Activated T-helper 17 cell treated with anti-CD3 and anti-CD28 coated beads, Interleukin-2, amount 50 U/mL, for 72 hours (primary cell): Measurements from ENCODE around the gene INSYN2B. TPM values are rescaled to one million over a fixed set of nuclear protein-coding genes. Genes with fewer than 3 reads are reported as not detected.
A peak's percentile ranks its signal among the peaks of the same experiment; 100 is the strongest.

Source experiments
- ATAC-seq: fragments of 150-1000 bp; cut with Tn5 transposase; replicated peaks from 2 replicates; pipeline ENCODE4 v1.10.0; 2021; ENCODE audit warnings: mild to moderate bottlenecking, moderate library complexity
- H3K27ac Mint-ChIP-seq: one replicate; pipeline ENCODE4 v1.8.0; 2022; ENCODE audit warnings: mixed read lengths
- H3K27me3 Mint-ChIP-seq: one replicate; pipeline ENCODE4 v1.8.0; 2022; ENCODE audit warnings: mixed read lengths
- H3K36me3 Mint-ChIP-seq: one replicate; pipeline ENCODE4 v1.8.0; 2022; ENCODE audit warnings: low read depth, mild to moderate bottlenecking, mixed read lengths
- H3K4me1 Mint-ChIP-seq: one replicate; pipeline ENCODE4 v1.8.0; 2022; ENCODE audit warnings: mixed read lengths
- H3K4me3 Mint-ChIP-seq: one replicate; pipeline ENCODE4 v1.8.0; 2022; ENCODE audit warnings: mild to moderate bottlenecking, mixed read lengths
- H3K9me3 Mint-ChIP-seq: one replicate; pipeline ENCODE4 v1.8.0; 2022; ENCODE audit warnings: mixed read lengths
- total RNA-seq, 2 donors: library from RNA; stranded (reverse); gene quantifications; one replicate each; pipeline ENCODE4 v1.2.3, GENCODE V29; 2022

The INSYN2B gene
- total RNA-seq = not detected

DNA sequence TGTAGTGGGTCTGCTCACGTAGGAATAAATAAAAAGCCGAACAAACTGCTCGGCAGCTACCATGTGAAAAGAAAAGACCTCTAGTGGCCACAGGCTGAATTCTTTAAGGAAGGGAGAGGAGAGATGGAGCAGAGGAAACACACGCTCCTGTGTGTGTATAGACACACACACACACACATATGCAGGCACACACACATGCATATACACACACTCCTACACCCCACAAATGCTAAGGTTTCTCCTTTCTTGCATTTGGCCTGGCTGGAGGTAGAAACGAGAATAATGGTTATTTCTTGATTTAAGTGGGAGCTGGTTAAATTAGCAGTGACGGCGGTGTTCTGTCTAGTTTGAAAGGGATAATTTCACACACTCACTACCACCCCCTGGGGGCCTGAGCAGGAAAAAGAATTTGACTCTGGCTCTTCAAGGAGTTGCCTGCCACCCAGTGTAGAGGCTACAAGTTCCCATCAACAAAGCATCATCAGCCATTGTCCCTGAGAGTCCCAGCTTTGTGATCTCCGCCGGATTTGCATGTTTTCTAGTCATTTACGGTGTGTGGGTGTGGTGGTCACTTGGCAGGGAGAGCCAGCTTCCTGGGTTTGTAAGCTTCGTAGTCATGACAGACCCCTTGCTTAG, at the start of gene INSYN2B:
Gene INSYN2B, minus strand, starts transcription at position 78 of the 636 bp plus-strand sequence. CDS start 96,597 bp downstream, outside the sequence.
- H3K27me3 Mint-ChIP-seq = no peaks in the 10 kb centered on the region
- H3K9me3 Mint-ChIP-seq = no peaks in the 10 kb centered on the region
- H3K27ac Mint-ChIP-seq = no peak within 1 kb of the TSS
- no peak within 1 kb of the TSS for H3K4me3 Mint-ChIP-seq
- H3K36me3 Mint-ChIP-seq = peaks cover 36% of the 10 kb centered on the region
- no peak for ATAC-seq
- H3K4me1 Mint-ChIP-seq = no peaks in the 10 kb centered on the region

- Mint-ChIP-seq H3K9me3 (no peaks in the 10 kb centered on the region), H3K36me3 (peaks cover 95% of the 10 kb centered on the region), H3K27ac (peak overlapping the region; percentile 16), H3K4me1 (no peaks in the 10 kb centered on the region), H3K27me3 (no peaks in the 10 kb centered on the region), H3K4me3 (no peak overlapping the region)
- ATAC-seq = no peak
Measured at GRCh38 chr5:170028124-170028523, 47.8 kb upstream of the INSYN2B start.

- no peaks in the 10 kb centered on the region for H3K27me3 Mint-ChIP-seq
- H3K27ac Mint-ChIP-seq = no peak overlapping the region
- H3K4me1 Mint-ChIP-seq = no peaks in the 10 kb centered on the region
- ATAC-seq = no peak
- H3K4me3 Mint-ChIP-seq = no peak overlapping the region
- no peaks in the 10 kb centered on the region for H3K9me3 Mint-ChIP-seq
- H3K36me3 Mint-ChIP-seq = peaks cover 96% of the 10 kb centered on the region
Measured at GRCh38 chr5:170025853-170026252, 45.6 kb upstream of the INSYN2B start.

DNA sequence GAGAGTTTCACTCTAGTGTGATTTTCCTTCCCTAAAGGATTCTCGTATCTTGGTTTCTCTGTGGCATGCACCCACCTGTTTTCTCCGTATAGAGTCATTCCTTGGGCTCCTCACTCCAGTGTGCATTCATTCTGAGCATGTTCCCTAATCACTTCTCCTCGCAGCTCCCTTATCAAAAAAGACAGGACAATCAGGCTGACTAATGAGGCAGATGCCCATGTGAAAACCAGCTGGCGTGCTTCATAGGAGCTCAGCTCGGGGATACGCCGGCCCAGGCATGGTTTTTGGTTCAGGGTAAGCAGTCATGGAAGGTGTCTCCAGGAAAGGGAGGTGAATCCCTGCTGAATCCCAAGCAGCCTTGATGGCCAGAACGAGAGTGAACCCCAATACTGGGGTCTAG, 41.2 kb upstream of the INSYN2B start:
- Mint-ChIP-seq H3K9me3 (no peaks in the 10 kb centered on the region), H3K4me3 (no peak overlapping the region), H3K27ac (no peak overlapping the region), H3K27me3 (no peaks in the 10 kb centered on the region), H3K4me1 (peaks cover 6% of the 10 kb centered on the region), H3K36me3 (peaks cover 96% of the 10 kb centered on the region)
- ATAC-seq = no peak

DNA sequence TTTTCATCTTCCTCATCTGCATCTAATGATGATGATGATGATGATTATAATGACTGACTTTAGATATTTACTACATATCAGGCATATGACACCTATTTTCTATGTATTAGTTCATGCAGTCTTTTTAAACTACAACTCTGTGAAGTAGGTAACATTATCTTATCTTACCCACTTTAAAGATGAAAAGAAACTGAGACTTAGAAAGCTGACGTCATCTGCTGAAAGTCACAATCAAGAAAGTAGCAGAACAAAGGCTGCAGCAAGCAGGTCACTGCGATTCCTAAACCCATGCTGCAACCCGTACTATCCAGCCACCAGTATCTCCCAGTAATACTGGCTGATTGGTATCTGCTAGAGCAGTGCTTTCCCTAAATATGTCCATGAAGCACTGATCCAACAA, 40.1 kb upstream of the INSYN2B start:
- Mint-ChIP-seq H3K4me1 (peaks cover 6% of the 10 kb centered on the region), H3K36me3 (peaks cover 93% of the 10 kb centered on the region), H3K27me3 (no peaks in the 10 kb centered on the region), H3K27ac (no peak overlapping the region), H3K9me3 (no peaks in the 10 kb centered on the region), H3K4me3 (no peak overlapping the region)
- no peak for ATAC-seq

DNA sequence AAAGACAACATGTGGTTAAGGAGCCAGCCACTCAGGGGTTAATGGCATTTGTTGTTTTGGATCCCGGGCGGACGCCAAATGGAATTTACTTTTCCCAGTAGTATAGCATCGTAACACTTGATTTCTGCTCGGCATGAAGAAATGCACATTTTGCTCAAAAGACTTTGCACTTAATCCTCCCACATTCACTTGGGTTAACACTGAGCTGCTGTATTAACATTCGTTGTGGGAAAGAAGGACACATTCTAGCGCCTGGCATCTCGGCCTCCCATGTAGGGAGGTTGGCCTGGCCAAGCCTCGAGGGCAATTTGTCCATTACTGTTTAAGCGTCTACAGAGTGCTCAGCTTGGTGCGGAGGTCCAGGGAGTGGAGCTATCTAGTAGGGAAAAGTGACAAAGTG, 32.3 kb upstream of the INSYN2B start:
- Mint-ChIP-seq H3K27me3 (no peaks in the 10 kb centered on the region), H3K4me3 (no peak overlapping the region), H3K9me3 (no peaks in the 10 kb centered on the region), H3K4me1 (no peaks in the 10 kb centered on the region), H3K27ac (peak overlapping the region; percentile 24), H3K36me3 (peaks cover 85% of the 10 kb centered on the region)
- ATAC-seq = no peak

- no peak overlapping the region for H3K4me3 Mint-ChIP-seq
- H3K4me1 Mint-ChIP-seq = no peaks in the 10 kb centered on the region
- no peak overlapping the region for H3K27ac Mint-ChIP-seq
- no peaks in the 10 kb centered on the region for H3K27me3 Mint-ChIP-seq
- ATAC-seq = no peak
- H3K9me3 Mint-ChIP-seq = no peaks in the 10 kb centered on the region
- peaks cover 82% of the 10 kb centered on the region for H3K36me3 Mint-ChIP-seq
Measured at GRCh38 chr5:170011751-170012150, 31.5 kb upstream of the INSYN2B start.

DNA sequence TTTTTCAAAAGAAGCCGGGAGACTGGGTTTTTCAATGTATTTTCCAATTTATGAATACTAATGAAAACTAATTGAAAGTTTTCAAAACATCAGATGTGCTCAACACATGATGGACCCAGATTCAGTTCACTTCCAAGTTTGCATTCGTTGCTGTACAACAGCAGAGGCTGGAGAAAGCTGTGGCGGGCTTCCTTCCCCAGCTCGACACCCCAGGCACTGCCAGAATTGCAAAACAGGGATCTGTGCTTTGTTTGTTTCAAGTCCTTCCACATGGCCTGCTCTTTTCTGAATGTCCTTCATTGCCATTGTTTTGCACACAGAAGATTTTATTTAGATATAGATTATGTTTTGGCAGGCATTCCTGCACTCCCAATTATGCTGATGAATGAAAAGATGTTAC, 30.3 kb upstream of the INSYN2B start:
- Mint-ChIP-seq H3K4me3 (no peak overlapping the region), H3K4me1 (no peaks in the 10 kb centered on the region), H3K27ac (no peak overlapping the region), H3K36me3 (peaks cover 71% of the 10 kb centered on the region), H3K9me3 (no peaks in the 10 kb centered on the region), H3K27me3 (no peaks in the 10 kb centered on the region)
- no peak for ATAC-seq

- Mint-ChIP-seq H3K4me3 (no peak overlapping the region), H3K27me3 (no peaks in the 10 kb centered on the region), H3K36me3 (peaks cover 72% of the 10 kb centered on the region), H3K9me3 (no peaks in the 10 kb centered on the region), H3K27ac (no peak overlapping the region), H3K4me1 (no peaks in the 10 kb centered on the region)
- ATAC-seq = no peak
Measured at GRCh38 chr5:170008376-170008775, 28.1 kb upstream of the INSYN2B start.

DNA sequence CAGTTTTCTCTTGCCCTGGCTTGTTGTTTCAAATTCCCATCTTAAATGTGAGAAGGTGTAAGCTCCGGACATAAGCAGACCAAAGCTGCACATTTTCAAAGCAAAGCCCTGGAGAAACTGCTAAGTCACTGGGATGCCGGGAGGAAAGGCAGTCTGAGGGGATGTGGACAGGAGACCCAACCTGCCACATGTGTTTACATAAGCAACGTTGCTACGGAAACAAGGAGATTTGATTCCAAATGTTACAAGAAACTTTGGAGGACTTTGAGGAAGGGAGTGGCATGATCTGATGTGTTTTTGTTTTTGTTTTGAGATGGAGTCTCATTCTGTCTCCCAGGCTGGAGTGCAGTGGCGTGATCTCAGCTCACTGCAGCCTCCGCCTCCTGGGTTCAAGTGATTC, 25.7 kb upstream of the INSYN2B start:
- Mint-ChIP-seq H3K4me1 (no peaks in the 10 kb centered on the region), H3K9me3 (no peaks in the 10 kb centered on the region), H3K27ac (no peak overlapping the region), H3K36me3 (peaks cover 72% of the 10 kb centered on the region), H3K4me3 (no peak overlapping the region), H3K27me3 (no peaks in the 10 kb centered on the region)
- ATAC-seq = no peak

DNA sequence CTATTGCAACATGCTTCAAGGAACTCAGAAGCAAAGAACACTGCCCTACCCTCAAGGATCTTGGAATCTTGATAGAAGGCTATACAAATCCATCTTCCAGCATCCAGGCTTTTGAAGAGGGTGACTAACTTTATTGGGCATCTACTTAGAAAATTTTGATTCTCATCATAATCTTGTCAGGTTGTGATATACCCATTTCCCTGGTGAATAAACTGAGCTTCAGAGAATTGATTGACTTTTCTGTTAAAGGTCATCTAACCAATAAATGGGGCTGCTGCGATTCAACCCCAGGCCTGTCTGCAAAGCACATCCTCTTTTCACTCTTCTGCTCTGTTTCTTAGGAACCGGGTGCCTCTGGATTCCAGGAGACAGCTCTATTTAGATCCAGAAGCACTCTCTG, 19.9 kb upstream of the INSYN2B start:
- Mint-ChIP-seq H3K4me3 (no peak overlapping the region), H3K4me1 (no peaks in the 10 kb centered on the region), H3K27me3 (no peaks in the 10 kb centered on the region), H3K36me3 (peaks cover 87% of the 10 kb centered on the region), H3K27ac (no peak overlapping the region), H3K9me3 (no peaks in the 10 kb centered on the region)
- ATAC-seq = no peak

DNA sequence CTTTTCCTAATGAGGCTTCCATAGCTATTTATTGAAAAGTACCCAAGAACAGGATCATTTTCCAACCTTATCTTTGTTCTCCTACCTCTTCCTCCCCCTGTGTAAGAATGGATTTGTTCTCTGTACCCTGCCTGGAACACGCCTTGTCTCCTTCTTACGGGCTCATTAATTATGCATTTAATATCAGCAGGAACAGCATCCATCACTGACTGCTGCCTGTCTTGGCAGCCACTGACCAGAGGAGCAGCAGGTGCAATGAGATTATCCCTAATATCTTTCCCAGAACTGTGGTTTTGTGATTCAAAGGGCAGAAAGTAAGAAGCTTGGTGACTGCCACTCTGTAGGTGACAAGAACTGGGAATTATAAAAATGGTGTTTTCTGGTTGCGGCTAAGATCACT, 19.3 kb upstream of the INSYN2B start:
- peaks cover 2% of the 10 kb centered on the region for H3K4me1 Mint-ChIP-seq
- H3K36me3 Mint-ChIP-seq = peaks cover 92% of the 10 kb centered on the region
- no peak overlapping the region for H3K4me3 Mint-ChIP-seq
- no peak for ATAC-seq
- H3K9me3 Mint-ChIP-seq = no peaks in the 10 kb centered on the region
- no peaks in the 10 kb centered on the region for H3K27me3 Mint-ChIP-seq
- no peak overlapping the region for H3K27ac Mint-ChIP-seq

DNA sequence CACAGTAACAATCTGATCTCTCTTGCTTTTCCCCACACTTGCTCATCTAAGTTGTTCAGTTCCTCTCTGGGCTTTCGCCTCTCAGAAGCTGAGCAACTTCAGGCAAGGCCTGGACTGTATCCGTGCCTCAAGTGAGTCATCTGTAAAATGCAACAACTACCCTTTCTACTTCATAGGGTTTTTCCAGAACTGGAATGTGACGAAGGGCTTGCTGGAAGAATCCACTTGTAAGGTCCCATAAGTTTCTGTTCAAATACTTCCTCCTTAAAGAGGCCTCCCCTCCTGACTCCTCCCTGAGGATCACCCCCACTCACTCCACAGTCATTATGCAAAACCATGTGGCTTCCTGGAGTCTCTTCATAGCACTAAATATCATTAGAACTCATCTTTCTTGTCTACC, 17.5 kb upstream of the INSYN2B start:
- no peak overlapping the region for H3K4me3 Mint-ChIP-seq
- H3K4me1 Mint-ChIP-seq = peaks cover 4% of the 10 kb centered on the region
- peaks cover 94% of the 10 kb centered on the region for H3K36me3 Mint-ChIP-seq
- ATAC-seq = no peak
- H3K9me3 Mint-ChIP-seq = no peaks in the 10 kb centered on the region
- peak overlapping the region; percentile 12 for H3K27ac Mint-ChIP-seq
- no peaks in the 10 kb centered on the region for H3K27me3 Mint-ChIP-seq

DNA sequence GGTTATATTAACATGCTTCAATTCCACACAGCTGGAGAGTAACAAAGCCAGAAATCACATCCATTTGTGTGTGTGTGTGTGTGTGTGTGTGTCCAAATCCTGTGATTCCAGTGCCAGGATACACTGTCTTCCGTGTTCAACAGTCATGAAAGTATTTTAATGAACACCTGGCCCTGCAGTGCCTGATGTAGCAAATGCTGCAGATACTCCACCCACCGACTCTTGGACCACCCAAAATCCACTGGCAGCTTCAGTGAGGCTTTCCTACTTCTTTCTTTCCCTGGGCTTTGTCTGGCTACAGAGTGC, 13.1 kb upstream of the INSYN2B start:
- no peaks in the 10 kb centered on the region for H3K27me3 Mint-ChIP-seq
- H3K27ac Mint-ChIP-seq = peak overlapping the region; percentile 27
- H3K36me3 Mint-ChIP-seq = peaks cover 86% of the 10 kb centered on the region
- peaks cover 4% of the 10 kb centered on the region for H3K4me1 Mint-ChIP-seq
- H3K4me3 Mint-ChIP-seq = no peak overlapping the region
- ATAC-seq = no peak
- H3K9me3 Mint-ChIP-seq = no peaks in the 10 kb centered on the region

GRCh38 chr5:169992789-169993484, 12.6 kb upstream of the INSYN2B start:
- Mint-ChIP-seq H3K4me1 (peaks cover 4% of the 10 kb centered on the region), H3K9me3 (no peaks in the 10 kb centered on the region), H3K27me3 (no peaks in the 10 kb centered on the region), H3K36me3 (peaks cover 86% of the 10 kb centered on the region), H3K4me3 (no peak overlapping the region), H3K27ac (no peak overlapping the region)
- ATAC-seq = no peak
